Measurements from ENCODE around the gene LIPH.

LIPH gene

DNA sequence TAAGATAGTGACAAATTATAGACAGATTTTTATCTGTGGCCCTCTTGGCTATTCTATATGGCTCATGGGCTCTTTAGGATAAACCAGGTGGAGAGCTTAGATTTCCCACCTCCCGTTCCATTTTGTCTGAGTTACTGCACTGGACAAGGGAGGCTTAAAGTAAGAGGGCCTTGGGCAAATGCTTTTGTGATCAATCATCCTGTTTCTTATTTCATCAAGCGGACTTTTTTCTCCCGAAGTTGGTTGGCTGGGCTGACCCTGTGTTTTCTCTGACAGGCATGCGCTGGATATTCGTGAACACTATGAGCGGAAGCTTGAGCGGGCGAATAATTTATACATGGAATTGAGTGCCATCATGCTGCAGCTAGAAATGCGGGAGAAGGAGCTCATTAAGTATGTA lies 86.9 kb downstream of the LIPH start:
- TF ChIP-seq, protein P1, sequence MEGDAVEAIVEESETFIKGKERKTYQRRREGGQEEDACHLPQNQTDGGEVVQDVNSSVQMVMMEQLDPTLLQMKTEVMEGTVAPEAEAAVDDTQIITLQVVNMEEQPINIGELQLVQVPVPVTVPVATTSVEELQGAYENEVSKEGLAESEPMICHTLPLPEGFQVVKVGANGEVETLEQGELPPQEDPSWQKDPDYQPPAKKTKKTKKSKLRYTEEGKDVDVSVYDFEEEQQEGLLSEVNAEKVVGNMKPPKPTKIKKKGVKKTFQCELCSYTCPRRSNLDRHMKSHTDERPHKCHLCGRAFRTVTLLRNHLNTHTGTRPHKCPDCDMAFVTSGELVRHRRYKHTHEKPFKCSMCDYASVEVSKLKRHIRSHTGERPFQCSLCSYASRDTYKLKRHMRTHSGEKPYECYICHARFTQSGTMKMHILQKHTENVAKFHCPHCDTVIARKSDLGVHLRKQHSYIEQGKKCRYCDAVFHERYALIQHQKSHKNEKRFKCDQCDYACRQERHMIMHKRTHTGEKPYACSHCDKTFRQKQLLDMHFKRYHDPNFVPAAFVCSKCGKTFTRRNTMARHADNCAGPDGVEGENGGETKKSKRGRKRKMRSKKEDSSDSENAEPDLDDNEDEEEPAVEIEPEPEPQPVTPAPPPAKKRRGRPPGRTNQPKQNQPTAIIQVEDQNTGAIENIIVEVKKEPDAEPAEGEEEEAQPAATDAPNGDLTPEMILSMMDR (IDR thresholded peaks at IDR 0.05; ENCODE audit: low read depth, low read length, missing control alignments), result no peak
- H3K4me3 ChIP-seq (ENCODE audit: low read depth, low read length), result no peak overlapping the region
- no peak for DNase-seq (ENCODE audit: low read depth)

DNA sequence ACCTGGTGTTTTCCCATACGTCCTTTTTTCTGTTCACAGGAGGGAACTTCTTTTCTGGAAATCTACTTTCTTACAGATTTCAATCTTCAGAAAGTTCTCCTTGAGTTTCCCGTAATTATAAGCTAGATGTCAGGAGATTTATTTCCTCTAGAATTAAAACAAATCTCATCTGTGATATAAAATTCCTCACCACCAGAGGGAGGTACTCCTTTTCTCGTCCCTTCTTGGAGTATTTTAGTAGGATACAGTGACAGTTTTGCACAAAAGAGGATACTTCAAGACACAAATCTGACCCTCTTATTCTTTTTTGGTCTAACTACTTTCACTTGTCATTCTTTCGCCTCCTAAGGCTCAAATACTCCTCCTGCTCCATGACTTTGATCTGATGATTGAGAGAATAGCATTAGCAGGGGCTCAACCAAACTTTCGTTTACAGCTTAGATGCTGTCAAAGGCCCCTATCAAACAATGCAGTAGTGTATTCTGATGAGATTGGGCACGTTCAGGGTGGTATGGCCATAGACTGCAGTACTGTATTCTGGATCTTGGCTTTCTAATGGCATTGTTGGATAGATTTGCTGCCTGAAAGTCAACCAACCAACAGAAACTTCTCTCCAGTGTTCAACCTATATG lies 91.6 kb downstream of the LIPH start:
- DNase-seq (ENCODE audit: low read depth), result no peak

DNA sequence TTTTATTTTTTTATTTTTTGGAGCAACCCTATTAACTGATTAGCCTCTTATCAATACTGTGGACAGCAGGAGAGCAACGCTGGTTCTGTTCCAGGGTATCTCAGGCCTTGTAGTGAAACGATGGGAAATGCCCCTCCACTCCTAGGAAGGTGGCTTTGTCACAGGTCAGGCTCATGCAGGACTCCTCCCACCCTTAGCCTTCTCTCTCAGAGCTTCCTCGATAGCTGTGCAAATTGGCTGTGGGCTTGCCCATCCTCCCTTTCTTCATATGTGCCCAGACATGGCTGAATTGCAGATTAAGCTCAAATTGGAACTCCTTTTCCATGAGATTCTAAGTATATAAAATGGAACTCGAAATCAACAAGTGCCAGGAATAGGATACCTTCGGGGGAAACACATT lies 92.1 kb downstream of the LIPH start:
- no peak for DNase-seq (ENCODE audit: low read depth)
- TF ChIP-seq, protein P1 (IDR thresholded peaks at IDR 0.05; ENCODE audit: low read depth, low read length, missing control alignments), result no peak
- H3K4me3 ChIP-seq (ENCODE audit: low read depth, low read length), result no peak overlapping the region

More for the DNA sequence above, 91.6 kb downstream of the LIPH start:
- no peak overlapping the region for H3K4me3 ChIP-seq (ENCODE audit: low read depth, low read length)
- TF ChIP-seq, protein P1 (IDR thresholded peaks at IDR 0.05; ENCODE audit: low read depth, low read length, missing control alignments), result no peak

DNA sequence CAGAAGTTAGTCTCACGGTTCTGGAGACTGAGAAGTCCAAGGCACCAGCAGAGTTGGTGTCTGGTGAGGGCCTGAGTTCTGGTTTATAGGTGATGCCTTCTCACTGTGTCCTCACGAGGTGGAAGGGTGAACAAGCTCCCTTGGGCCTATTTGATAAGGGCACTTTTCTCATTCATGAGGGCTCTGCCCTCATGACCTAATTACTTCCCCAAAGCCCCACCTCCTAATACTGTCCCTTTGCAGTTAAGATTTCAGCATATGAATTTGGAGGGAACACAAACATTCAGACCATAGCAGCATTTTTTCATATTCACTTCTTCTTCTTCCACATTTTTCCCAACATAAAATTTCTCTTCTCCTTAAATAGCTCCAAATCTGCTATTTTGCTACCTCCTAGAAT lies 95.0 kb downstream of the LIPH start:
- no peak for DNase-seq (ENCODE audit: low read depth)
- TF ChIP-seq, protein P1 (IDR thresholded peaks at IDR 0.05; ENCODE audit: low read depth, low read length, missing control alignments), result no peak
- no peak overlapping the region for H3K4me3 ChIP-seq (ENCODE audit: low read depth, low read length)

All from GM12864 (cell line).